PFSK-1 (cell line): ENCODE results near the gene ACVRL1.

Experiments used
- POLR2AphosphoS5 ChIP-seq: IDR thresholded peaks from 2 replicates; pipeline ENCODE4 v1.6.1; 2012; ENCODE audit warnings: low read depth, mild to moderate bottlenecking, control low read depth, low read length, moderate library complexity
- SIN3A ChIP-seq: IDR thresholded peaks from 2 replicates; pipeline ENCODE4 v1.6.1; 2012; ENCODE audit warnings: mild to moderate bottlenecking, low read length, moderate library complexity, borderline replicate concordance; ENCODE audit not compliant: insufficient read depth
- TAF1 ChIP-seq: IDR thresholded peaks from 2 replicates; pipeline ENCODE4 v1.6.1; 2012; ENCODE audit warnings: low read length, control low read depth, borderline replicate concordance; ENCODE audit not compliant: insufficient read depth
- TF ChIP-seq, protein P1 (sequence below), 2 experiments: IDR thresholded peaks; 2 replicates each; pipeline versions ENCODE4 v1.6.1 to v1.8.0; 2011 to 2012; ENCODE audit warnings: low read depth in 2 of 2, low read length in 2 of 2, control low read depth in 1 of 2, inconsistent platforms in 1 of 2, mild to moderate bottlenecking in 1 of 2, moderate library complexity in 1 of 2; ENCODE audit not compliant: insufficient read depth in 1 of 2

DNA sequence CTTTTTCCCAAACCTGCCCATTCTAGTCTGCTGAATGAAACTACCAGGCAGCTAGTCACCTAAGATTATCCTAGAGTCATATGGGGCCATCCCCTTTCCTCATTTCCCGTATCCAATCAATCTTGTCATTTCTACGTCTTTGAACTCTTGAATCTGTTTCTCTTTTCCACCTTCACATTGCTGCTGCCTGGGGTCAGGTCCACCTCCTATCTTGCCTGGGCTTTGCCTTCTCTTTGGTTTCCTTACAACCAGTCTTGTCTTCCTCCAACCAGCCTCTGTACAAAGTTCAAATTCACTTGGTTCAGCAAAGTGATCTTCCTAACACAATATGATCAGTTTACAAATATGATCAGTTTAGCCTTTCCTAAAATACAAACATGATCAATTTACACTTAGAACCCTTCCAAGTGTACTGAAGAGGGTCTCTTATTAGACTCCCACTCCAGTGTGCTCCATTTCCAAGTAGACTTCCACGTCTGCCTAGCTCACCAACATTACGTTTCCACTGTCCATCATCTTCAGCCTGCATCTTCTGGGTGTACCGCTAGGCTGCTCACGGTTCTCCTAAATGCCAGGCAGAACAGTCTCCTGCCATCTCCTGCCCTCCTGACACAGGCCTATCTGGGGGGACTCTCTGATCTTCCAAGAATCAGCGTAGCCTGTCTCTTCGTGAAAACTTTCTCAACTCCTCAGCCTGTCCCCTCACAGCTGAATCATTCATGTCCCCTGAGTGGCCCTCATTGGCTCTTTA is 40.1 kb downstream of the ACVRL1 start:
- TF ChIP-seq, protein P1, sequence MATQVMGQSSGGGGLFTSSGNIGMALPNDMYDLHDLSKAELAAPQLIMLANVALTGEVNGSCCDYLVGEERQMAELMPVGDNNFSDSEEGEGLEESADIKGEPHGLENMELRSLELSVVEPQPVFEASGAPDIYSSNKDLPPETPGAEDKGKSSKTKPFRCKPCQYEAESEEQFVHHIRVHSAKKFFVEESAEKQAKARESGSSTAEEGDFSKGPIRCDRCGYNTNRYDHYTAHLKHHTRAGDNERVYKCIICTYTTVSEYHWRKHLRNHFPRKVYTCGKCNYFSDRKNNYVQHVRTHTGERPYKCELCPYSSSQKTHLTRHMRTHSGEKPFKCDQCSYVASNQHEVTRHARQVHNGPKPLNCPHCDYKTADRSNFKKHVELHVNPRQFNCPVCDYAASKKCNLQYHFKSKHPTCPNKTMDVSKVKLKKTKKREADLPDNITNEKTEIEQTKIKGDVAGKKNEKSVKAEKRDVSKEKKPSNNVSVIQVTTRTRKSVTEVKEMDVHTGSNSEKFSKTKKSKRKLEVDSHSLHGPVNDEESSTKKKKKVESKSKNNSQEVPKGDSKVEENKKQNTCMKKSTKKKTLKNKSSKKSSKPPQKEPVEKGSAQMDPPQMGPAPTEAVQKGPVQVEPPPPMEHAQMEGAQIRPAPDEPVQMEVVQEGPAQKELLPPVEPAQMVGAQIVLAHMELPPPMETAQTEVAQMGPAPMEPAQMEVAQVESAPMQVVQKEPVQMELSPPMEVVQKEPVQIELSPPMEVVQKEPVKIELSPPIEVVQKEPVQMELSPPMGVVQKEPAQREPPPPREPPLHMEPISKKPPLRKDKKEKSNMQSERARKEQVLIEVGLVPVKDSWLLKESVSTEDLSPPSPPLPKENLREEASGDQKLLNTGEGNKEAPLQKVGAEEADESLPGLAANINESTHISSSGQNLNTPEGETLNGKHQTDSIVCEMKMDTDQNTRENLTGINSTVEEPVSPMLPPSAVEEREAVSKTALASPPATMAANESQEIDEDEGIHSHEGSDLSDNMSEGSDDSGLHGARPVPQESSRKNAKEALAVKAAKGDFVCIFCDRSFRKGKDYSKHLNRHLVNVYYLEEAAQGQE (IDR thresholded peaks at IDR 0.05; ENCODE audit: insufficient read depth in 1 of 2, low read depth in 2 of 2, low read length in 2 of 2): no peak
- TF ChIP-seq POLR2AphosphoS5 (no peak), TAF1 (no peak), SIN3A (no peak)
